Keratinocyte (primary cell): ENCODE measurements around the gene NEDD8.

ENCODE experiments used
- CTCF ChIP-seq, 3 experiments: IDR thresholded peaks in 1 of 3; conservative IDR thresholded peaks in 1 of 3; optimal IDR thresholded peaks in 1 of 3; 2 replicates in 2 of 3; 3 replicates in 1 of 3; pipeline versions ENCODE3 to v1.5.1; 2011; ENCODE audit warnings: low read length in 3 of 3, mild to moderate bottlenecking in 3 of 3, moderate library complexity in 2 of 3, control low read depth in 1 of 3, inconsistent platforms in 1 of 3; ENCODE audit not compliant: insufficient read depth in 2 of 3; ENCODE audit errors: extremely low read depth in 1 of 3
- EZH2 ChIP-seq: IDR thresholded peaks from one replicate; pipeline ENCODE4 v1.6.1; 2012; ENCODE audit warnings: inconsistent platforms, mild to moderate bottlenecking, low read length, moderate library complexity

- TF ChIP-seq CTCF (optimal IDR thresholded peaks at IDR 0.05 in 1 of 3, IDR thresholded peaks at IDR 0.05 in 1 of 3, conservative IDR thresholded peaks at IDR 0.05 in 1 of 3; ENCODE audit: extremely low read depth in 1 of 3, insufficient read depth in 2 of 3, low read length in 3 of 3) (no peak), EZH2 (no peak)
Observed at GRCh38 chr14:24172261-24172860, 59.8 kb downstream of the NEDD8 start.
